Measurements from ENCODE around the gene CBX7.

The CBX7 gene

DNA sequence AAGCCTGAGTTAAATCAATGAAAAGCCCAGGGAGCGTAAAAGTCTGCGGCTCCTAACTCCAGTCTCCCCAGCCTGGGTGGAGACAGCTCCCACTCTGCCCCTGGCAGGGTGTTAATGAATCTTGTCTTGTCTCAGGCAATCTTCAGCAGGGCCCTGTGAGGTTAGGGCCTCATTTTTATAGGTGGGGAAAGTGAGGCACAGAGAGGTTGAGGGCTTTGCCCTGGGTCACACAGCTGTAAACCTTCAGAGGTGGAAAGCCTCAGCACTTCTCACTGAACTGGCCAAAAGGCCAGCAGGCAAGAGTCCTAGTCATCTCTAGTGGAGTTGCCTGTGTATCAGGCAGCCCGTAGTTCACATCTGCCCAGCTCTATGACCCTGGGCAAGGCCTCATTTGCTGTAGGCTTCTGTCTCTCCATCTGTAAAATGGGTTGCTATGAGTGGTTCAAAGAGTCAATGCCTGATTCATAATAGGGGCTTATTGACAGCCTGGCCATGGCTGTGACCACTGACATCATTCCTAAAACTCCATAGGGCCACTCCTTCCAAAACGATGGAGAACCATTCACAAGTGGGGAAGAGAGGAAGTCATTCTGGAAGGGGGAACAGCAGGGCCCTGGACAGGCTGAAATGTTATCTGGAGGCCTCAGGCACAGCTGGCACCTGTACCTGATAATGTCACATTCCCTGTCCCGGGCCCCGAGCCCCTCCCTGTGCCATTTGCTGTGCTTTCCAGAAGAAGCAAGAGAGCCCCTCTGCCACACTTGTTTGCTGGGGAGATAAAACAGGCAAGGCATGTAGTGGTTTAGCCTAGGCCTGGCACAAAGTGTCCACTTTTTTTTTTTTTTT lies 6.0 kb downstream of the CBX7 start:
- DNase-seq = no peak

DNA sequence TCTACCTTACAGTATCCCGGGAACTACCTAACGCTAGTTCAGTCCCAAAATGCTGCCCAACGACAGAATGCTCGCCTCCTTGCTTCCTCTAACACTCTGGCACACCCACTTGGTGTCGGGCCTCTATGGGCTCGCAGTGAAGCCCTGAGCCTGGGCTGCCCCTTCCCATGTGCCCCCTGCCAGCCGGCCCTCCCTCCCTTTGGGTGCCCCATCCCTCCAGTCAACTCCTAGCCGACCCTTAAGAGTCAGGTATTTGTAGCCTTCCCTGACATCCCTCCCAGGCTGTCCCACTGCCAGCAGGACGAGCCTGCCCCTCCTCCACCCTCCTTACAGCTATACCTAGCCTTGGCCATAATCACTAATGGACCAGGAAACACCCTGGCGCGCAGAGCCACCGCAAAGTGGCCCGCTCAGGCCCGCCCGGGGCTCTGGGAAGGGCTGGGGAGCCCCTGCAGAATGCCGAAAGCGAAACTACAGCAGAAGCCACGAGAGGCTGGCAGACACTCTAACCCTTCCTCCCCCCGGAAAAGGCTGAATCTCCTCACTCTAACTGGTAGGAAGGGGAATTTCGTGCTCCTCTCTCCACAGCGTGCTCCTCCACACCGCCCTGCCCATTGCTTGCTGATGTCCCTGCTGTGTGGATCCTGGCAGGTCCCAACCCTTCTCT lies 8.2 kb downstream of the CBX7 start:
- peak; percentile 55 for DNase-seq

DNA sequence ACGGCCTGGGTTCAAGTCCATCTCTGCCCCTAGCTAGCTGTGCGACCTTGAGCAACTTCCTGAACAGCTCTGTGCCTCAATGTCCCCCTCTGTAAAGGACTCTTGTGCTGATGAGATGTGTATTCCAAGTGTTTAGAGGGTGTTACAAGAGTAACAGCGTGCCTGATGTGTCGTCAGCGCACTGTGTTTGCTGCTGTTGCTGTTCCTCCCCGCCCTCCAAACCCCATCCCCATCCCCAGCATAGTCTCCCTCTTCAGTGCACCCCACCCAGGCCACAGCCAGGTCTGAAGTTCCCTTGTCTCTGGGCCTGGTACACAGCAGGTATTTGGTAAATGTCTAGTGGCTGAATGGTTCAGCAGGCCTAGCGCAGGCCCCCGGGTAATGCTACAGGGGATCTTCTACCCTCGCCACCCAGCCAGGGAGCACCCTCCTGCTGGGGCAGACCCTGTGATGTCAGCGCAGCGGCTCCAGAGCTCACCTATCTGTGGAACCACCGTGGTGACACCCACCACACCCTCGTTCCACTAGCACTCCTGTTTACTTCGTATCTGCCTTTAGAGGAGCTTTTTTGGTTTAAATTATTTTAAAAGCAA lies 10.3 kb downstream of the CBX7 start:
- DNase-seq = no peak

GRCh38 chr22:39139933-39140332 lies 12.5 kb downstream of the CBX7 start:
- no peak for DNase-seq

GRCh38 chr22:39138357-39138997 lies 14.0 kb downstream of the CBX7 start:
- DNase-seq = no peak

DNA sequence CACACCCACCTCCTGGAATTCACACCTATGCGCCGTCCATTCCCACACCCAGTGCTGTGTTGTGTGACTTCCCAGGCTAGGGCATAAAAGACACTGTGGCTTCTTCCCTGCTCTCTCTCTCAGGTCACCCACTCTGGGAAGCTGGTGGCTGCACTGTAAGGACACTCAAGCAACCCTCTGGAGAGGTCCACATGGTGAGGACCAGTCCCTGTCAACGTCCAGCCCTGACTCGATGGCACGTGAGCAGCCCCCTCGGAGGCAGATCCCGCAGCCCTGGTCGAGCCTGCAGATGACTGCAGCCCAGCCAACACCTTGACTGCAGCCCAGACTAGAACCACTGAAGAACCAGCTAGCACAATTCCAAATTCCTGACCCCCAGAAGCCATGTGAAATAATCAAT lies 16.2 kb downstream of the CBX7 start:
- DNase-seq = no peak

DNA sequence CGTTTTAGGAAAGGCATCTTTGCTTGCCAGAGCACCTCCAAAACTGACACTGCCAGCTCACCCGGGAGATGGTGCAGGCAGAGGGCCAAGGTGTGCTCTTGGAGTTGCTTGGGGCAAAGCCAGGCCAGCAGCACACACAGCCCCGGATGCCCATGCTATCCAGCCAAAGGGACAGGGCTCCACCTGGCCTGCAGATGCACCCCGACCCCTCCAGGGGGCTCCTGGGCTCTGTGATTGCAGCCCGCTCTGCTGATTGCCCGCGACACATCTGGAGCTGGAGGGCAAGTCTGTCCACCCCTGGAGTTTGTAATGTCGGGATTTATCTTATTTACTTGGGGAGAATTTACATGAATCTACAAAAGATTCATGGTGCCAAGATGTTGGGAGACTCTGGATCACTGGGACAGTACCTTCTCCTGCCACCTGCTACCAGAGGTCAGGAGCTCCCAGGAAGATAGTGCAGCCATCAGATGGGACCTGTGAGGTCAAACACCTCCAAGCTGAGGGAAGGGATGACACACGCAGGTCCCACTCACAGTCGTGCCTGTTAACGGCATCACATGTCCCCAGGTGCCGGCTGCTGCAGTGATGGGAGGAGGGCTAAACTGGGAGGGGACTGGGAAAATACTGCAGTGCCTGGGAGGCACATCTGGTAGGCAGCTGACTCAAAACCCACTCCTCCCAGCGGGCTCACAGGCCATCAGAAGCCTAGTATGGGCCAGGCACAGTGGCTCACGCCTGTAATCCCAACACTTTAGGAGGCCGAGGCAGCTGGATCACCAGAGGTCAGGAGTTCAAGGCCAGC lies 17.2 kb downstream of the CBX7 start:
- peak; percentile 52 for DNase-seq

GRCh38 chr22:39134366-39135091 lies 18.0 kb downstream of the CBX7 start:
- no peak for DNase-seq

DNA sequence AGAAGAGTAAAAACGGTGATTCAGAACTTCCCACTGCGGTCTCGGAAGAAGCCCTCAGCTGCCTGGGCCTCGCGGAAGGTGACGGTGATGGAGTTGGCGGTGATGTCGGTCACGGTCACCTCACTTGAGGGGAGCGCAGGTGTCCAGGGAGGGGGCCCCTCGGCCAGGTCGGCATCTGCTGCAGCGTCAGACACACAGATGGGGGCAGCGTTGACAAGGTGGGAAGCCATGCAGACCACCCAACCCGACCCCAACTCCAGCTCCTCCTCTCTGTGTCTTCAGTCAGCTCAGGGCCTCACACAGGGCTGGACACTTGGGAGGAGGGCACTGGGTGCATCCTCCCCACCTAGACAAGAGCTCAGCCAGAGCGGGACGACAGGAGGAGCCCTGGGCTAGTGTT lies 18.6 kb downstream of the CBX7 start:
- no peak for DNase-seq

DNA sequence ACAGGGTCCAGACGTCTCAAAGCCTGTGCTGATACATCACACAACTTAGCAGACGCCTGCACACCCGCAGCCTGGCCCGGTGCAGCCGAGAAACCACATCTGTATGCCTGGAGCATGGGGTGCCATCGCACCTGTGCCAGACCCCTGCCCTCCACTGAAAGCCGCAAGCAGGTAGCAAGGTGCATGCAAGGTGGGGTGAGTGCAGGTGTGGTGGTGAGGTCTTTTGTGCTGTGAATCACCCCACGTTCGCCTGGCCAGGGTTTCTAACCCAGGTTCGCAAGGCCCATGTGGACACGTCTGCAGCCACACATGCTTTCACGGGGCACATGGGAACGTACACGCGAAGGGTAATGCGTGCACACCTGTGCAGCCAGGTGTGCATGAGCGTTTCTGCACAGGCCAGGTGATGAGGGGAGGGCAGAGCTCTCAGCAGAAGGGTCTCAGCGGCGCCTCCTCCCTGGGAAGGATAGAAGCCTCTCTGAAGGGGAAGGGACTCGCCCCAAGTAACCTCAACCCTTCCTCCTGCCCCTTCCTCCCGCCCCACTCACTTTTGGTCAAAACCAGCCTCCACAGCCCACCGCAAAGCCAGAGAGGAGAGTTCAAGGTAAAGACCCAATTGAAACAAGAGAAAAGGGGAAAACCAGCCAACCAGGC lies 19.5 kb downstream of the CBX7 start:
- no peak for DNase-seq

- no peak for DNase-seq
Observed at GRCh38 chr22:39132281-39132680, 20.2 kb downstream of the CBX7 start.

DNA sequence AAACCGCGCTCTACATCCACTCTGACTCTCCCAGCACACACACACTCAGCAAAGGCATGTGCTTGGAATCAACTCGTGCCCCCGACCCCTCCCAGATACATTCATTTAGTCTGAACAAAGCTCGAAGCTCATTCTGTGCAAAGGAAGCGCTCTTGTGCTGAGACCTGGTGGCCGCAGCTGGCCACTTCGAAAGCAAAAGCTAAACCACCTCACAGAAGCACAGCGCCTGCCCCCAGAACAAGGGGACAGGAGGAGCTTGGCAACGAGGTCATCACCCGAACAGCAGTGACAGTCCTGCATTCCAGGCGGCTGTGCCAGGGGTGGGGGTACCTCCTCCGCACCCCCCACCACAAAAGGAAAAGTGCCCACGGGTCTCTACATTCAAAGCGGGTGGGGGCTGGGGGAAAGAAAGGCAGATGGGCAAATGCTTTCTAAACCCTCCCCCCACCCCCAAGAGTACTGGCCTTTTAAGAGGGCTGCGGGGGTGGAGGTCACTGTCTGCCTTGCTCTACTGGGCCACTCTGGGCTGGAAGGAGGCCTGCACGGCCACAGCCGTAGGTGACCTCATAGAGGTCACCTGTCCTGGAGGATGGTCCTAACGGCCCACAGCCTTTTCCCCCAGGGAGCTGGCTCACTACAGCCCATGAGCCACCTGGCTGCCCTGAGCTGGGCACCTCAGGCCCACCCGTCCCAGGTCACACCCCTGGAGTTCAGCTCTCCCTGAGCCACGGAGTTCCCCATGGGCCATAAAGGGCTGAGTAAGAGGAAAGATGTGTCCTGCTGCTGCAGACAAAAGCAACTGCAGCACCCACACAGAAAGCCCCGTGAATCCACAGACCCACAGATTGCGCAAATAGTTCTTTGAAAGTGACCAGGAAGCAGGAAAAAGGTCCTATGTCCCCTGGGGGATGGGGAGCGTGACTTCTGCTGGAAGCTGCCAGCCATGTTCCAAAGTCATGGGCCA lies 21.3 kb downstream of the CBX7 start:
- DNase-seq = no peak

- no peak for DNase-seq
Observed at GRCh38 chr22:39130152-39130704, 22.3 kb downstream of the CBX7 start.

GRCh38 chr22:39129746-39130145 lies 22.7 kb downstream of the CBX7 start:
- DNase-seq = no peak

DNA sequence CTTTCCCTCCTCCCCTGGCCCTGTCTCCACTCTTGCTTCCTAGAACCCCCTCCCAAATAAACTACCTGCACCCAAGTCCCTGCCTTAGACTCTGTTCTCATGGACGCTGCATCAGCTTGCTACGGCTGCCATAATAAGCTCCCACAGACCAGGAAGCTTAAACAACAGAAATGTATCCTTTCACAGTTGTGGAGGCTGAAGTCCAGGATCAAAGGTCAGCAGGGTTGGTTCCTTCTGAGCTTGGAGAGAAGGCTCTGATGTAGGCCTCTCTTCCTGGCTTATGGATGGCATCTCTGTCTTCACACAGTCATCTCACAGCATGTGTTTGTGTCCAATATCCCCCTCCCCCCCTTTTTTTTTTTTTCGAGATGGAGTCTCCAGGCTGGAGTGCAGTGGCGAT lies 23.4 kb downstream of the CBX7 start:
- DNase-seq = no peak

DNA sequence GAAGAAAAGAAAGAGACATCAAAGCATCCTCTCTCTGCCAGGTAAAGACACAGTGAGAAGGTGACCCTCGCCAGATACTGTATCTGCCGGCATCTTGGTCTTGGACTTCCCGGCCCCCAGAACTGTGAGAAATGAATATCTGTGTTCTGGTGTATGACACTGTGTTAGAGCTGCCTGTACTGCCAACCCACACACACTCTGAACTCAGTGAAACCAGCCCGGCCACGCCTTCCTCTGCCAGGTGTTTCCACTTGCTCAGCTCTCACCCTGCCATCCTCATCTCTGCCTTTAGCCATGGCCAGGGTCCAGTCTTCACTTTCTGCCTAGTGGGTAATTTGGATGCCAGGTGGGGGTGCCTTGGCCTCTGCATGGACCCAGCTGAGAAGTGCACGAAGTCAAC lies 24.0 kb downstream of the CBX7 start:
- no peak for DNase-seq

DNA sequence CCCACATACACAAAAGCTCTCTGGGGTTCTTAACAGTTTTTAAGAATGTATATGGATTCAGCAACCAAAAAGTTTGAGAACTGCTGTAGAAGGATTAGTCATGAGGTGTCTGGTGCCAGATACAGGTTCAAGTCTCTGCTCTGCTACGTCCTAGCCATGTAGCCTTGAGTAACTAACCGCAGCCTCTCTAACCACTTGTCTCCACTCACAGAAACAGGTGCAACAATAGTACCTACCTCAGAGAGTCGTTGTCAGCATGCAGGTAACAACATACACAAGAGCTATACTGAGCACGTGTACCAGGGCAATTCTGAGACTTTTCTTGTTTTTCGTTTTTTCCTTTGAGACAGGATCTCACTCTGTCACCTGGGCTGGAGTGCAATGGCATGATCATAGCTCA lies 26.9 kb downstream of the CBX7 start:
- no peak for DNase-seq

- no peak for DNase-seq
Observed at GRCh38 chr22:39123751-39124581, 28.5 kb downstream of the CBX7 start.
